ENCODE results near the gene IQCN. TPM values are rescaled to one million over a fixed set of nuclear protein-coding genes. Genes with fewer than 3 reads are reported as not detected.

The IQCN gene
- total RNA-seq, 4 donors from 2014 or later, result 0.20 to 0.61 (median 0.39) TPM

DNA sequence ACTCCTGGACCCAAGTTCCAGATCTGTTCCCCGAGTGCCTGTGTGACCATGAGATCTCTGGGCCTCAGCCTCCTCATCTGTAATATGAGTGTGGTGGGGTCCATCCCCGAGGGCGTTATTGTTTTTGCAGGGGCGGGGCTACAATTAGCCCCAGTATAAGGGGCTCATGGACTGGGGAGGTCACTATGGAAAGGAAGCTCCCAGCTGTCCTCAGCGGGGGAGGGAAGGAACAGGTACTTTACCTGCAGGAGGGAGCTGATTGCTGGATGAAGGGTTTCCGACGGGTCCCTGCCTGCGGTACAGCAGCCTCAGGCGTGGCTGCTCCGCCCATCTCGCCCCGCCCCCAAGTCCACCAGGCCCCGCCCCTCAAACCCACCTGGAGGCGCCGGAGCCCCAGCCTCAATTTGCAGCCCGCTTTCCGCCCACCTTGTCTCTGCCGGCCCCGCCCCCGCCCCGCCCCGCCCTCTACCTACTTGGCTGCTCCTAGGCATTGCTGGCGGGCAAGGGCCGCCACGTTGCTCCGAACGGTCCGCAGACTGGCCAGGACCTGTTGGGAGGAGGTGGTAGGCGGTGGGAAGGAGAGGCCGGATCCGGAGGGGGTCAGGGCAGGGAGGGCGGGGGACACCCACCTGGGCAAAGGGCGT lies 53.5 kb downstream of the IQCN start:
- no peaks in the 10 kb centered on the region for H3K36me3 ChIP-seq
- H3K27me3 ChIP-seq, result peaks cover 0 to 6% (median 0%) of the 10 kb centered on the region in 3 donors
- no peak overlapping the region for H3K27ac ChIP-seq
- H3K9me3 ChIP-seq, result no peaks in the 10 kb centered on the region
- ATAC-seq (no peak), DNase-seq (no peak)
- H3K4me3 ChIP-seq, result no peak overlapping the region
- intact Hi-C loops (cut with DNase I; ENCODE audit: low total_unique reads) (no loop called here), in situ Hi-C loops (cut with MboI; ENCODE audit: low sequenced_read_pairs in 4 of 4) (no loop called here)
- TF ChIP-seq, protein P1, sequence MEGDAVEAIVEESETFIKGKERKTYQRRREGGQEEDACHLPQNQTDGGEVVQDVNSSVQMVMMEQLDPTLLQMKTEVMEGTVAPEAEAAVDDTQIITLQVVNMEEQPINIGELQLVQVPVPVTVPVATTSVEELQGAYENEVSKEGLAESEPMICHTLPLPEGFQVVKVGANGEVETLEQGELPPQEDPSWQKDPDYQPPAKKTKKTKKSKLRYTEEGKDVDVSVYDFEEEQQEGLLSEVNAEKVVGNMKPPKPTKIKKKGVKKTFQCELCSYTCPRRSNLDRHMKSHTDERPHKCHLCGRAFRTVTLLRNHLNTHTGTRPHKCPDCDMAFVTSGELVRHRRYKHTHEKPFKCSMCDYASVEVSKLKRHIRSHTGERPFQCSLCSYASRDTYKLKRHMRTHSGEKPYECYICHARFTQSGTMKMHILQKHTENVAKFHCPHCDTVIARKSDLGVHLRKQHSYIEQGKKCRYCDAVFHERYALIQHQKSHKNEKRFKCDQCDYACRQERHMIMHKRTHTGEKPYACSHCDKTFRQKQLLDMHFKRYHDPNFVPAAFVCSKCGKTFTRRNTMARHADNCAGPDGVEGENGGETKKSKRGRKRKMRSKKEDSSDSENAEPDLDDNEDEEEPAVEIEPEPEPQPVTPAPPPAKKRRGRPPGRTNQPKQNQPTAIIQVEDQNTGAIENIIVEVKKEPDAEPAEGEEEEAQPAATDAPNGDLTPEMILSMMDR (IDR thresholded peaks at IDR 0.05 in 4 of 5, conservative IDR thresholded peaks at IDR 0.05 in 1 of 5), result no peak
- no peak for TF ChIP-seq POLR2A (IDR thresholded peaks at IDR 0.05)
- H3K4me1 ChIP-seq, result peaks cover 3 to 4% of the 10 kb centered on the region in 2 donors

DNA sequence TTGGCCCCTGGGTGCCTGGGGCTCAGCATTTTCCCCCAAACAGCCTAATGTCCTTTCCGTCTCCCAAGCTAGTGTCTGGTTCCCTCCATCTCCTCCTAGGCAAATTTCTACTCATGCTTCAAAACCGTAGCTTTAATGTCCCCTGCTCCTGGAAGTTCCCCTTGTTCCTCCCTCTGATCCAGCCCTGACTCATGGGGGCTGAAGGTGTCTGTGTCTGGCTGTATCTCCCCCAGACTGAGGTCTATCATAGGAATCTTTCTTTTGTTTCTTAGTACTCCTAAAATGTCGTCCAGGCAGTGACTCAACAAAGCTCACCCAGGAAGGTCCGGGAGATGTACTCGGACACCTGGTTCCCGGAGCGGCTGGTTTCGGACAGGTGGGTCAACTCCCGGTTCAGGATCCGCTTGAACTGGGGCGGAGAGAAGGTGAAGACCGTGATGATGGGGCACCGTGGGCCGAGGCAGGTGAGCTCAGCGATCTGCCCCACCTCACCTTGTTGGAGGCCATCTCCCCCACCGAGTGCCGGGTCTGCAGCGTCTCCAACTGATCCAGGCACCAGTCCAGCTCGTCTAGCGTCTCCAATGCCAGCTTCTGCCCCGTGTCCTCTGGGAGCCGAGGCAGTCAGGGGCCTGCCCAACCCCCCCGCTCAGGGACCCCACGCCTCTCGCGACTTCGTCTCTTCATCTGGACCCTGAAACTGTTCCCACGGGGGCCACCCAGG lies 54.2 kb downstream of the IQCN start:
- H3K27ac ChIP-seq, result no peak overlapping the region
- peaks cover 0 to 6% (median 0%) of the 10 kb centered on the region in 3 donors for H3K27me3 ChIP-seq
- intact Hi-C loops (cut with DNase I; ENCODE audit: low total_unique reads), result no loop called here
- TF ChIP-seq POLR2A (IDR thresholded peaks at IDR 0.05), result no peak
- TF ChIP-seq, protein P1 (IDR thresholded peaks at IDR 0.05 in 4 of 5, conservative IDR thresholded peaks at IDR 0.05 in 1 of 5), result no peak
- no peak for DNase-seq
- no peaks in the 10 kb centered on the region for H3K36me3 ChIP-seq
- in situ Hi-C loops (cut with MboI; ENCODE audit: low sequenced_read_pairs in 4 of 4), result no loop called here
- H3K4me1 ChIP-seq, result peaks cover 3 to 4% of the 10 kb centered on the region in 2 donors
- H3K9me3 ChIP-seq, result no peaks in the 10 kb centered on the region
- no peak overlapping the region for H3K4me3 ChIP-seq
- ATAC-seq, result no peak

DNA sequence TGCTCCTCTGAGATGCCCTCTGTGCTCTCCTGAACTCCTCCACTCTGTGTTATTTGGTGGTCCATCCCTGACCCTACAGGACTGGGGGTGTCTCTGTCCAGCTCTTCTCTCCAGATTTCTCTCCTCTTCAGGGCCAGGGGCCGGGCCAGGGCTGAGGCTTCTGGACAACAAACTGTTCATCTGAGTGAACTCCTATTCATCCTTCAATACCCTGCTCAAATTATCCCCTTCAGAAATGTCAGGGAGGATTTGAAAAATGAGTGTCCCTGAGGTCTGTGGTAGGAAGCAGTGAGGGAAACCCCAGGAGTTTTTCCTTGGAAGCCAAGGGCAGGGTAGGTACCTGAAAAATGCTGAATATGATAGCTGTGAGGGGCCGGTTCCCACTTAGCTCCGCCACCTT lies 55.7 kb downstream of the IQCN start:
- peaks cover 0 to 6% (median 0%) of the 10 kb centered on the region in 3 donors for H3K27me3 ChIP-seq
- ATAC-seq (no peak), DNase-seq (no peak)
- no peak overlapping the region for H3K4me3 ChIP-seq
- H3K9me3 ChIP-seq, result no peaks in the 10 kb centered on the region
- H3K27ac ChIP-seq, result no peak overlapping the region
- H3K36me3 ChIP-seq, result no peaks in the 10 kb centered on the region
- intact Hi-C loops (cut with DNase I; ENCODE audit: low total_unique reads) (no loop called here), in situ Hi-C loops (cut with MboI; ENCODE audit: low sequenced_read_pairs in 4 of 4) (no loop called here)
- no peak for TF ChIP-seq POLR2A (IDR thresholded peaks at IDR 0.05)
- TF ChIP-seq, protein P1 (IDR thresholded peaks at IDR 0.05 in 4 of 5, conservative IDR thresholded peaks at IDR 0.05 in 1 of 5), result no peak
- no peaks in the 10 kb centered on the region for H3K4me1 ChIP-seq

DNA sequence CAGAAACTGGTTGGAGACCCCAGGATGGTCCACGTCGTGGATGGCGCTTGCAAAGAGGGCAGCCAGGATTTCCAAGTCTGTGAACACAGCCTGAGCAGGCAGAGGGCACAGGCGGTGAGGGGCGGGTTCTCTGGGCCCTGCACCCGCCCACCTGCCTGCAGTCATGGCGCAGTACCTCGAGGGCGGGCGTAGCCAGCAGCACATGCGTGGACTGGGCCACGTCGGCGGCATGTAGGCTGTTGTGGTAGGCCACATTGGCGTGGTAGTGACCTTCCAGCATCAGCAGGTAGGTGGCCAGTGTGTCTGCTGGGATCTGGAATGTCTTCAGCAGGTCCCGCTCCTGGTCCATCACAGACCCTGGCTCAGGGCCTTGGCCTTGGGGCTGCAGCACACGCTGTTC lies 56.1 kb downstream of the IQCN start:
- TF ChIP-seq POLR2A (IDR thresholded peaks at IDR 0.05), result no peak
- TF ChIP-seq, protein P1 (IDR thresholded peaks at IDR 0.05 in 4 of 5, conservative IDR thresholded peaks at IDR 0.05 in 1 of 5), result no peak
- H3K4me1 ChIP-seq, result no peaks in the 10 kb centered on the region
- peaks cover 0 to 6% (median 0%) of the 10 kb centered on the region in 3 donors for H3K27me3 ChIP-seq
- no peak overlapping the region for H3K4me3 ChIP-seq
- no peaks in the 10 kb centered on the region for H3K9me3 ChIP-seq
- ATAC-seq, result no peak
- H3K27ac ChIP-seq, result no peak overlapping the region
- in situ Hi-C loops (cut with MboI; ENCODE audit: low sequenced_read_pairs in 4 of 4), result no loop called here
- intact Hi-C loops (cut with DNase I; ENCODE audit: low total_unique reads), result no loop called here
- no peaks in the 10 kb centered on the region for H3K36me3 ChIP-seq
- DNase-seq, result no peak

Measured in gastrocnemius medialis (tissue), 4 donors.